Spleen (tissue), 11 donors: ENCODE measurements around the gene SNED1. TPM values are rescaled to one million over a fixed set of nuclear protein-coding genes. Genes with fewer than 3 reads are reported as not detected.

Source experiments
- DNase-seq: peaks from one replicate; pipeline ENCODE4 v3.0.0-alpha.2; 2020
- H3K27ac ChIP-seq, 8 donors: fragments of 200-600 bp; sonication (generic) in 7 of 8; 1 replicate in 4 of 8; 2 replicates in 4 of 8; pipeline versions ENCODE4 v1.5.0 to v1.8.0; 2016 to 2021; ENCODE audit warnings: inconsistent platforms in 4 of 8, mild to moderate bottlenecking in 4 of 8, moderate library complexity in 1 of 8
- H3K27me3 ChIP-seq, 7 donors: fragments of 200-600 bp; sonication (generic) in 6 of 7; replicated peaks in 1 of 7; 1 replicate in 4 of 7; 2 replicates in 3 of 7; pipeline versions ENCODE4 v1.5.0 to v1.8.0; 2016 to 2021; ENCODE audit warnings: inconsistent platforms in 3 of 7, mild to moderate bottlenecking in 1 of 7
- H3K36me3 ChIP-seq, 6 donors: fragments of 200-600 bp; sonication (generic) in 5 of 6; 1 replicate in 4 of 6; 2 replicates in 2 of 6; pipeline versions ENCODE4 v1.5.0 to v1.8.0; 2016 to 2021; ENCODE audit warnings: inconsistent platforms in 2 of 6
- H3K4me1 ChIP-seq, 6 donors: fragments of 200-600 bp; sonication (generic) in 5 of 6; 1 replicate in 3 of 6; 2 replicates in 3 of 6; pipeline versions ENCODE4 v1.5.0 to v1.8.0; 2016 to 2021; ENCODE audit warnings: inconsistent platforms in 3 of 6
- H3K4me3 ChIP-seq, 8 donors: fragments of 200-600 bp; sonication (generic) in 7 of 8; 1 replicate in 4 of 8; 2 replicates in 4 of 8; pipeline versions ENCODE4 v1.5.0 to v1.8.0; 2016 to 2021; ENCODE audit warnings: inconsistent platforms in 4 of 8, mild to moderate bottlenecking in 4 of 8, moderate library complexity in 2 of 8
- H3K9me3 ChIP-seq, 8 donors: fragments of 200-600 bp; sonication (generic) in 7 of 8; 1 replicate in 4 of 8; 2 replicates in 4 of 8; pipeline versions ENCODE4 v1.5.0 to v1.8.0; 2016 to 2021; ENCODE audit warnings: inconsistent platforms in 4 of 8
- CTCF ChIP-seq, 11 experiments: fragments of 200-600 bp in 7 of 11; fragments of 450-650 bp in 4 of 11; sonication (generic) in 4 of 11; IDR thresholded peaks in 8 of 11; conservative IDR thresholded peaks in 3 of 11; 1 replicate in 7 of 11; 2 replicates in 4 of 11; pipeline versions ENCODE4 v1.4.0 to v1.8.0; 2016 to 2021; ENCODE audit warnings: antibody characterized with exemption in 11 of 11, inconsistent platforms in 4 of 11, mild to moderate bottlenecking in 1 of 11
- POLR2A ChIP-seq, 3 donors: fragments of 450-650 bp; IDR thresholded peaks; one replicate each; pipeline ENCODE4 v1.5.1; 2017; ENCODE audit warnings: antibody characterized with exemption in 3 of 3, mild to moderate bottlenecking in 1 of 3
- POLR2AphosphoS5 ChIP-seq, 3 donors: sonication (generic); formaldehyde crosslinking; IDR thresholded peaks; one replicate each; pipeline ENCODE4 v1.5.1; 2017; ENCODE audit warnings: antibody characterized with exemption in 3 of 3
- WGBS, 5 donors: extraction: QIAGEN DNeasy Blood & Tissue Kit in 3 of 5; methylation state at CpG; one replicate each; pipeline versions ENCODE4 v1.1.5 to v1.1.7; 2013 to 2018; 5-methylcytosine and 5-hydroxymethylcytosine counted together
- intact Hi-C: fragments of 100-400 bp; cut with DNase I; formaldehyde crosslinking; loops from one replicate; pipeline ENCODE4 v1.15.0; 2023; ENCODE audit warnings: low total_unique reads
- polyA plus RNA-seq, 3 donors: library from polyadenylated mRNA; stranded (reverse); fragments of 200-250 nt; gene quantifications; one replicate each; pipeline ENCODE4 v1.2.1, GENCODE V29; 2013
- total RNA-seq, 7 donors: library from RNA; depleted of rRNA in 3 of 7; stranded (reverse); fragments of >200 nt in 3 of 7; fragmentation: NEBNext Ultra II Directional in 4 of 7; extraction: Animal tissue kit (Norgen Biotek cat#: 25700) in 4 of 7; gene quantifications; one replicate each; pipeline versions ENCODE4 v1.1.0 to v1.2.1, GENCODE V29; 2016 to 2021
- donor health status: healthy with polysubstance abuse.
- donor health status: DM: no; HTN: no; CAD: no; lungs with moderate emphysema.
- donor health status: DM: no; HTN: no; CAD: no.
- donor health status: Bipolar disorder and iron deficiency.
- donor health status: healthy.
- donor health status: DM: no; HTN: no; CAD: no.
- donor health status: DM: yes; HTN: yes; CAD: no.

The SNED1 gene
- total and polyA plus RNA-seq, 10 donors = 2.6 to 85.3 (median 45.5) TPM

GRCh38 chr2:241020201-241020600 is 21.8 kb downstream of the SNED1 start:
- no peak for DNase-seq
- 86 to 96% (median 94%) methylated on average over 1 to 10 of the region's 10 CpGs for WGBS, 5 donors
- H3K36me3 ChIP-seq = peaks cover 0 to 7% (median 0%) of the 10 kb centered on the region in 6 donors
- intact Hi-C loops = no loop called here
- H3K27me3 ChIP-seq = no peaks in the 10 kb centered on the region
- no peak overlapping the region for H3K27ac ChIP-seq
- peaks cover 0 to 25% (median 15%) of the 10 kb centered on the region in 8 donors for H3K9me3 ChIP-seq
- H3K4me3 ChIP-seq = no peak overlapping the region
- TF ChIP-seq POLR2AphosphoS5 (IDR thresholded peaks at IDR 0.05) (no peak), POLR2A (IDR thresholded peaks at IDR 0.05) (no peak), CTCF (IDR thresholded peaks at IDR 0.05 in 8 of 11, conservative IDR thresholded peaks at IDR 0.05 in 3 of 11) (no peak)
- no peaks in the 10 kb centered on the region for H3K4me1 ChIP-seq

GRCh38 chr2:241020629-241021190 is 22.3 kb downstream of the SNED1 start:
- TF ChIP-seq POLR2A (IDR thresholded peaks at IDR 0.05) = no peak
- no peak for TF ChIP-seq POLR2AphosphoS5 (IDR thresholded peaks at IDR 0.05)
- no peak for TF ChIP-seq CTCF (IDR thresholded peaks at IDR 0.05 in 8 of 11, conservative IDR thresholded peaks at IDR 0.05 in 3 of 11)
- 82 to 92% (median 83%) methylated on average over 8 of the region's 8 CpGs for WGBS, 5 donors
- Histone ChIP-seq H3K9me3 (peaks cover 3 to 30% (median 20%) of the 10 kb centered on the region in 8 donors), H3K4me1 (no peaks in the 10 kb centered on the region), H3K36me3 (peaks cover 0 to 7% (median 0%) of the 10 kb centered on the region in 6 donors), H3K4me3 (no peak overlapping the region), H3K27ac (no peak overlapping the region), H3K27me3 (no peaks in the 10 kb centered on the region)
- no peak for DNase-seq
- intact Hi-C loops = no loop called here

GRCh38 chr2:241025639-241026038 is 27.2 kb downstream of the SNED1 start:
- Histone ChIP-seq H3K9me3 (peaks cover 5 to 57% (median 40%) of the 10 kb centered on the region in 8 donors), H3K36me3 (peaks cover 0 to 6% (median 0%) of the 10 kb centered on the region in 6 donors), H3K4me1 (no peaks in the 10 kb centered on the region), H3K27ac (no peak overlapping the region), H3K27me3 (no peaks in the 10 kb centered on the region), H3K4me3 (no peak overlapping the region)
- intact Hi-C loops = no loop called here
- DNase-seq = no peak
- 65 to 85% (median 71%) methylated on average over 1 of the region's 1 CpG for WGBS, 5 donors
- TF ChIP-seq POLR2AphosphoS5 (IDR thresholded peaks at IDR 0.05) = no peak
- TF ChIP-seq POLR2A (IDR thresholded peaks at IDR 0.05) = no peak
- no peak for TF ChIP-seq CTCF (IDR thresholded peaks at IDR 0.05 in 8 of 11, conservative IDR thresholded peaks at IDR 0.05 in 3 of 11)

- TF ChIP-seq POLR2AphosphoS5 (IDR thresholded peaks at IDR 0.05) = no peak
- TF ChIP-seq POLR2A (IDR thresholded peaks at IDR 0.05) = no peak
- no peak for TF ChIP-seq CTCF (IDR thresholded peaks at IDR 0.05 in 8 of 11, conservative IDR thresholded peaks at IDR 0.05 in 3 of 11)
- no peak overlapping the region for H3K27ac ChIP-seq
- 89 to 93% (median 92%) methylated on average over 11 to 17 of the region's 17 CpGs for WGBS, 5 donors
- H3K27me3 ChIP-seq = no peaks in the 10 kb centered on the region
- peaks cover 0 to 38% (median 4%) of the 10 kb centered on the region in 6 donors for H3K36me3 ChIP-seq
- no peaks in the 10 kb centered on the region for H3K4me1 ChIP-seq
- no peak overlapping the region for H3K4me3 ChIP-seq
- intact Hi-C loops = no loop called here
- peaks cover 5 to 37% (median 29%) of the 10 kb centered on the region in 8 donors for H3K9me3 ChIP-seq
- peak; percentile 71 for DNase-seq
These were observed 31.3 kb downstream of the SNED1 start for GRCh38 chr2:241029599-241030332.
